HEK293 (cell line): ENCODE measurements around the gene SIM2.

Experiments used
- MYNN ChIP-seq: fragments of 450-650 bp; formaldehyde crosslinking; IDR thresholded peaks from 2 replicates; pipeline ENCODE4 v1.5.1; 2016; ENCODE audit warnings: missing biosample characterization, missing genetic modification characterization, borderline replicate concordance
- REST ChIP-seq: fragments of 450-650 bp; formaldehyde crosslinking; IDR thresholded peaks from 2 replicates; pipeline ENCODE4 v1.5.1; 2016; ENCODE audit warnings: missing biosample characterization, missing genetic modification characterization
- SCRT2 ChIP-seq: fragments of 450-650 bp; formaldehyde crosslinking; IDR thresholded peaks from 2 replicates; pipeline ENCODE4 v1.5.1; 2016; ENCODE audit warnings: missing biosample characterization, missing genetic modification characterization
- ZNF114 ChIP-seq: fragments of 450-650 bp; formaldehyde crosslinking; IDR thresholded peaks from 2 replicates; pipeline ENCODE4 v1.5.0; 2017; ENCODE audit warnings: missing biosample characterization, missing genetic modification characterization
- ZNF211 ChIP-seq: fragments of 450-650 bp; formaldehyde crosslinking; IDR thresholded peaks from 2 replicates; pipeline ENCODE4 v1.5.1; 2016; ENCODE audit warnings: low read depth, missing biosample characterization, missing genetic modification characterization
- TF ChIP-seq, protein P1 (sequence below): fragments of 450-650 bp; formaldehyde crosslinking; IDR thresholded peaks from 2 replicates; pipeline ENCODE4 v1.5.1; 2016; ENCODE audit warnings: missing biosample characterization, missing genetic modification characterization
- TF ChIP-seq, protein P2 (sequence below): fragments of 450-650 bp; formaldehyde crosslinking; IDR thresholded peaks from 2 replicates; pipeline ENCODE4 v1.5.1; 2016; ENCODE audit warnings: missing biosample characterization, missing genetic modification characterization

GRCh38 chr21:36727866-36728265, 29.0 kb downstream of the SIM2 start:
- TF ChIP-seq, protein P1, sequence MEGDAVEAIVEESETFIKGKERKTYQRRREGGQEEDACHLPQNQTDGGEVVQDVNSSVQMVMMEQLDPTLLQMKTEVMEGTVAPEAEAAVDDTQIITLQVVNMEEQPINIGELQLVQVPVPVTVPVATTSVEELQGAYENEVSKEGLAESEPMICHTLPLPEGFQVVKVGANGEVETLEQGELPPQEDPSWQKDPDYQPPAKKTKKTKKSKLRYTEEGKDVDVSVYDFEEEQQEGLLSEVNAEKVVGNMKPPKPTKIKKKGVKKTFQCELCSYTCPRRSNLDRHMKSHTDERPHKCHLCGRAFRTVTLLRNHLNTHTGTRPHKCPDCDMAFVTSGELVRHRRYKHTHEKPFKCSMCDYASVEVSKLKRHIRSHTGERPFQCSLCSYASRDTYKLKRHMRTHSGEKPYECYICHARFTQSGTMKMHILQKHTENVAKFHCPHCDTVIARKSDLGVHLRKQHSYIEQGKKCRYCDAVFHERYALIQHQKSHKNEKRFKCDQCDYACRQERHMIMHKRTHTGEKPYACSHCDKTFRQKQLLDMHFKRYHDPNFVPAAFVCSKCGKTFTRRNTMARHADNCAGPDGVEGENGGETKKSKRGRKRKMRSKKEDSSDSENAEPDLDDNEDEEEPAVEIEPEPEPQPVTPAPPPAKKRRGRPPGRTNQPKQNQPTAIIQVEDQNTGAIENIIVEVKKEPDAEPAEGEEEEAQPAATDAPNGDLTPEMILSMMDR = no peak
- TF ChIP-seq MYNN (tag by site-specific recombination) (no peak), ZNF114 (tag by site-specific recombination) (no peak), ZNF211 (tag by site-specific recombination) (no peak), REST (tag by site-specific recombination) (no peak), SCRT2 (tag by site-specific recombination) (no peak)
- TF ChIP-seq, protein P2, sequence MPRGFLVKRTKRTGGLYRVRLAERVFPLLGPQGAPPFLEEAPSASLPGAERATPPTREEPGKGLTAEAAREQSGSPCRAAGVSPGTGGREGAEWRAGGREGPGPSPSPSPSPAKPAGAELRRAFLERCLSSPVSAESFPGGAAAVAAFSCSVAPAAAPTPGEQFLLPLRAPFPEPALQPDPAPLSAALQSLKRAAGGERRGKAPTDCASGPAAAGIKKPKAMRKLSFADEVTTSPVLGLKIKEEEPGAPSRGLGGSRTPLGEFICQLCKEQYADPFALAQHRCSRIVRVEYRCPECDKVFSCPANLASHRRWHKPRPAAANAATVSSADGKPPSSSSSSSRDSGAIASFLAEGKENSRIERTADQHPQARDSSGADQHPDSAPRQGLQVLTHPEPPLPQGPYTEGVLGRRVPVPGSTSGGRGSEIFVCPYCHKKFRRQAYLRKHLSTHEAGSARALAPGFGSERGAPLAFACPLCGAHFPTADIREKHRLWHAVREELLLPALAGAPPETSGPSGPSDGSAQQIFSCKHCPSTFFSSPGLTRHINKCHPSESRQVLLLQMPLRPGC (tag by site-specific recombination) = no peak
